OCI-LY3 (cell line): ENCODE data around the gene FAM50B.
"Not testable (repeated sequence)": the region's sequence is repeated elsewhere in the genome, so short reads cannot be mapped to it uniquely, and the experiment has no call there.

ENCODE experiments used
- EZH2phosphoT487 ChIP-seq: fragments of 200-600 bp; shearing (Covaris generic); IDR thresholded peaks from 2 replicates; pipeline ENCODE4 v1.6.1; 2018; ENCODE audit warnings: antibody characterized with exemption, mixed run types, low read depth
- TF ChIP-seq, protein P1 (sequence below): fragments of 200-600, 300-600 bp; sonication (generic); IDR thresholded peaks from 2 replicates; pipeline ENCODE4 v1.5.1; 2014; ENCODE audit warnings: antibody characterized with exemption, low read length, low read depth

DNA sequence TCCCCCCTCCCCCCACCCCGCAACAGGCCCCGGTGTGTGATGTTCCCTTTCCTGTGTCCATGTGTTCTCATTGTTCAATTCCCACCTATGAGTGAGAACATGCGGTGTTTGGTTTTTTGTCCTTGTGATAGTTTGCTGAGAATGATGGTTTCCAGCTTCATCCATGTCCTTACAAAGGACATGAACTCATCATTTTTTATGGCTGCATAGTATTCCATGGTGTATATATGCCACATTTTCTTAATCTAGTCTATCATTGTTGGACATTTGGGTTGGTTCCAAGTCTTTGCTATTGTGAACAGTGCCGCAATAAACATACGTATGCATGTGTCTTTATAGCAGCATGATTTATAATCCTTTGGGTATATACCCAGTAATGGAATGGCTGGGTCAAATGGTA, 14.1 kb downstream of the FAM50B start:
- TF ChIP-seq, protein P1, sequence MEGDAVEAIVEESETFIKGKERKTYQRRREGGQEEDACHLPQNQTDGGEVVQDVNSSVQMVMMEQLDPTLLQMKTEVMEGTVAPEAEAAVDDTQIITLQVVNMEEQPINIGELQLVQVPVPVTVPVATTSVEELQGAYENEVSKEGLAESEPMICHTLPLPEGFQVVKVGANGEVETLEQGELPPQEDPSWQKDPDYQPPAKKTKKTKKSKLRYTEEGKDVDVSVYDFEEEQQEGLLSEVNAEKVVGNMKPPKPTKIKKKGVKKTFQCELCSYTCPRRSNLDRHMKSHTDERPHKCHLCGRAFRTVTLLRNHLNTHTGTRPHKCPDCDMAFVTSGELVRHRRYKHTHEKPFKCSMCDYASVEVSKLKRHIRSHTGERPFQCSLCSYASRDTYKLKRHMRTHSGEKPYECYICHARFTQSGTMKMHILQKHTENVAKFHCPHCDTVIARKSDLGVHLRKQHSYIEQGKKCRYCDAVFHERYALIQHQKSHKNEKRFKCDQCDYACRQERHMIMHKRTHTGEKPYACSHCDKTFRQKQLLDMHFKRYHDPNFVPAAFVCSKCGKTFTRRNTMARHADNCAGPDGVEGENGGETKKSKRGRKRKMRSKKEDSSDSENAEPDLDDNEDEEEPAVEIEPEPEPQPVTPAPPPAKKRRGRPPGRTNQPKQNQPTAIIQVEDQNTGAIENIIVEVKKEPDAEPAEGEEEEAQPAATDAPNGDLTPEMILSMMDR = not testable (repeated sequence)
- TF ChIP-seq EZH2phosphoT487 = not testable (repeated sequence)
